RWPE1 (cell line): ENCODE measurements around the gene PGA5.
"Not testable (repeated sequence)": the region's sequence is repeated elsewhere in the genome, so short reads cannot be mapped to it uniquely, and the experiment has no call there.

ENCODE experiments used
- CTCF ChIA-PET: fragments of 350-600 bp; sonication (Branson Sonifier 250); formaldehyde crosslinking; extraction: SDS; loops from one replicate; lab custom pipeline; 2021; lab: Yijun Ruan, JAX
- POLR2A ChIA-PET: fragments of 400-600 bp; formaldehyde crosslinking; extraction: SDS; loops from one replicate; lab custom pipeline; 2020; ENCODE audit warnings: antibody characterized with exemption; ENCODE audit not compliant: low non-redundant PET; lab: Yijun Ruan, JAX
- DNase-seq: peaks from one replicate; pipeline ENCODE4 v3.0.0; 2012; ENCODE audit warnings: low spot score
- H3K27ac ChIP-seq: fragments of 450-650 bp; 2 replicates; pipeline ENCODE4 v1.5.1; 2017
- CTCF ChIP-seq: fragments of 450-650 bp; conservative IDR thresholded peaks from 2 replicates; pipeline ENCODE4 v1.5.1; 2017; ENCODE audit warnings: low read depth, mild to moderate bottlenecking

The PGA5 gene

GRCh38 chr11:61240875-61241274, at the start of gene PGA5:
Gene PGA5 (plus strand): TSS chr11:61241175. CDS start chr11:61241227, 52 bp downstream.
- DNase-seq, CTCF ChIA-PET, POLR2A ChIA-PET, H3K27ac ChIP-seq: not testable (repeated sequence)

- no peak for DNase-seq
- ChIA-PET POLR2A (no interaction called here), CTCF (interaction anchor here (0.7 kb wide), 1 partner anchor 197 kb away, joined by 3 read pairs; no protein-coding TSS in a partner anchor)
- no peak for TF ChIP-seq CTCF
- H3K27ac ChIP-seq = no peak overlapping the region
These were observed 47.4 kb upstream of the PGA5 start for GRCh38 chr11:61193596-61193995.

- POLR2A ChIA-PET = no interaction called here
- no peak for DNase-seq
- H3K27ac ChIP-seq = no peak overlapping the region
- no peak for TF ChIP-seq CTCF
- CTCF ChIA-PET = interaction anchor here (0.7 kb wide), 2 partner anchors 89 to 196 kb away, joined by 3 to 7 read pairs; no protein-coding TSS in a partner anchor
These were observed 46.8 kb upstream of the PGA5 start for GRCh38 chr11:61194169-61194671.

- DNase-seq = no peak
- ChIA-PET CTCF (interaction anchor here (0.7 to 1.0 kb wide), 2 partner anchors 7 to 88 kb away, joined by 3 to 7 read pairs; no protein-coding TSS in a partner anchor), POLR2A (no interaction called here)
- no peak for TF ChIP-seq CTCF
- no peak overlapping the region for H3K27ac ChIP-seq
These were observed 45.8 kb upstream of the PGA5 start for GRCh38 chr11:61194981-61195695.

- no peak for TF ChIP-seq CTCF
- ChIA-PET POLR2A (no interaction called here), CTCF (interaction anchor here (1.0 kb wide), 1 partner anchor 8 kb away, joined by 3 read pairs; no protein-coding TSS in a partner anchor)
- no peak overlapping the region for H3K27ac ChIP-seq
- DNase-seq = no peak
These were observed 45.3 kb upstream of the PGA5 start for GRCh38 chr11:61195719-61196118.

- ChIA-PET CTCF (no interaction called here), POLR2A (no interaction called here)
- no peak for DNase-seq
These were observed 42.6 kb upstream of the PGA5 start for GRCh38 chr11:61198361-61198760.

More at GRCh38 chr11:61198361-61198760, 42.6 kb upstream of the PGA5 start:
- no peak for TF ChIP-seq CTCF
- H3K27ac ChIP-seq = no peak overlapping the region
